Middle frontal gyrus (tissue), 1 donor: ENCODE measurements around the gene CDCA4.

Experiments
- DNase-seq: peaks from one replicate; pipeline ENCODE4 v3.0.0-alpha.2; 2015; ENCODE audit warnings: low spot score; ENCODE audit errors: extremely low spot score

CDCA4 gene

DNA sequence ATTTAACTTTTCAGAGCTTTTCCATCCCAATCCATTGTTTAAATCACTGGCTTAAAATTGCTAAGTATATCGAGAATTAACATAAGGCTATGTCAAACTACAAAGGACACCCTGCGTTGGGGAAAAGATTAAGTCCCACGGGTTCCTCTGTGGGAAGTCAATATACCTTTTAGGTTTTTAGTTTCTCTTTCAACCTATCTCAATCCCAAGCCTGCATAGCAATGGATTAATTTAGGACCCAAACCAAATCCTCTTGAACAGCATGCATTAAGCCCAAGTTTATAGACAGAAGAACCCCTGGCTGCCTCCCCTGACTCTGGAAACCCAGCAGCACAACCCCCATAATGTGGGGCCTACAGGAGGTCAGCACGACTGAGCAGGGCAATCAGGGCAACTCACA, 6.3 kb downstream of the CDCA4 start:
- DNase-seq: no peak

DNA sequence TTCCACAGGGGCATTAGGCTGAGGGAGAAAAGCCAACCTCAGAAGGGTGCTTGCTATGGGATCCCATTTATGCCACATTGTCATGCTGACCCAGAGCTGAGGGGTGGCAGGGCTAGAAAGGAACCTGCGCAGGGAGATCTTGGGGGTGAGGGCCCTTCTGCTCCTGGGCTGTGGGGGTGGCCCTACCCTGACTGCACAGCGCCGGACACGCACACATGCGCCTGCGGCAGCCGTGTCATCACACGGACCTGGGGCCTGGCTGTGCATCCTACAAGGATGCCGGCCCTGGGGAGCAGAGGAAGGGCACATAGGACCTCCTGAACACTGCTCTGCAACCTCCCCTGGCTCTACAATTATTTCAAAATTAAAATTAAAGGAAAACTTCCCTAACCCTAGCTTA, 6.9 kb downstream of the CDCA4 start:
- no peak for DNase-seq

DNA sequence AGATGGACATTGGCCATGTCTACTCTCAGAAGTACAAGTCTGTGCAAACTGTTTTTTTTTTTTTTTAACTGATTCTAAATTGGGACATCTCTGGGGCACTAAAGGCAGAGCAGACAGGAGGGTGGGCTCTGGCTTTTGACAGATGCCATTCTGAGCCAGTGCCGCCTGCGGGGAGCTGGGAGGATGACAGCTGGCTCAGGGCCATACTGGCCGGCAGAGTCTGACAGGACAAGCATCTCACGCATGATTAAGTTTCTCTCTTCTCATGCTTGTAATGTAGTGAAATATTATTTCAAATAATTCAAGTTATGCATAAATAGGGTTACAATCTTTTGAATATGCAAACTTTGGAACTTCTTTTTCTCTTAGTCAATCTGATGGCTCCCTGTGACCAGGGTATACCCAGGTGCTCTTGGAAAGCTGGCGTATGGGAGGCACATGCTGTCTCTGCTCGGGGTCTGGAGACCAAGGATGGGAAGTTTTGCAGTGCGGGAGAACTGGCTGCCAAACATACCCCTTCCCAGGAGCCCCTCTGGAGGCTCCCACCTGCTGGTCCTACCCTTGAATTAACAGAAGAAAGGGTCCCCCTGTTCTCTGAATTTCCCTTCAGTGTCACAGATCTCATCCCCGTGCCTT, 7.6 kb downstream of the CDCA4 start:
- DNase-seq: no peak

- DNase-seq: no peak
These were observed 8.5 kb downstream of the CDCA4 start for GRCh38 chr14:105012171-105012985.

- DNase-seq: no peak
These were observed 9.4 kb downstream of the CDCA4 start for GRCh38 chr14:105011312-105011990.

- no peak for DNase-seq
These were observed 10.0 kb downstream of the CDCA4 start for GRCh38 chr14:105010891-105011291.

DNA sequence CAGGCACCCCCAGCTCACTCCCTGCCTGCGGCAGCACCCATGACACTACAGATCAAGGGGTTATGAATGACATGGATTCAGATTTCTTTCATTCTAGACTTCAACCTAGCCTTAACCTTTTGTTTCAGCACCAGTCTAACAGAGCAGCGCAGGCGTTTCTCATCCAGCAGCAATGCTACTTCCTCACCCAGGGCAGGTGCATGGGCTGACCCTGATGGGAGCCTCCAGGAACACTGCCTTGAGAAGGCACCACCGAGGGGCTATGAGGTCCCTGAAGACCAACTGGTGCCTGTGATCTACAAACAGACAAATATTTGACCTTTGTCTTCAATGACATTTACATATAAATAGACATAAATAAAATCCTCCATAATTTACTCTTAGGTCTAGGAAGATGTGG, 10.8 kb downstream of the CDCA4 start:
- no peak for DNase-seq

GRCh38 chr14:105007593-105008264, 13.2 kb downstream of the CDCA4 start:
- no peak for DNase-seq

DNA sequence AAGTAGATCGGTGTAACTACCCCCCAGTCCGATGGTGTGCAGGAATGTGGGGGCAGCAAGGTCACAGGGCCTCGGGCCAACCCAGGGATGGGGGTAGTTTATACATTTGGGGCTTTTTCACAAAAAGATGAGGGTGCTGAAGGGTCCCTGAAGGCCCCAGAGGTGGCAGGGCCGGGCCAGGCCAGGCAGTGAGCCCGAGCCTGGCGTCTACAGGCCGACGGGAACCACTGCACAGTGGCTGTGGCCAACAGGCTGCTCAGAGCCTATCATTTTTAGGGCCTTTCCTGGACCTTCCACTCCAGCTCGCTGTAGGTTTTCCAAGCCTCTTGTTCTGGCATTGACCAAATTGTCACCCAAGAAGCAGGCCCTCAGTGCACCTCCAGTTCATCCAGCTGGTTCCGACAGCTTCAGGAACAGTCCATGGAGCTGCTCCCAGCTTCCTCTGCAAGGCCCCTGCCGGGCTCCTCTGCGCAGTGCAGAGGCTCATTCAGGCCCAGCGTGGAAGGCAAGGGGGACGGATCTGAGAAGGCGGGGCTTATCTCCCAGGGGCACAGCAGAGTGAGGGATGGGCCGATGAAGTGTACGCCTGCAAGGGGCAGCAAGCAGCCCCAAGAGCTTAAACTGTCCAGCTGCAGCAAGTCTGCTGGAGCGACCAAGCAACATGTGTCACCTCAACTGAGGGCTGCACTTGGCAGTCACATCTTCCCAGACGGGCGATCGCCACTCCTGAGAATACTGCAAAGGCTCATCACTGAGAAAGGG, 13.9 kb downstream of the CDCA4 start:
- no peak for DNase-seq

DNA sequence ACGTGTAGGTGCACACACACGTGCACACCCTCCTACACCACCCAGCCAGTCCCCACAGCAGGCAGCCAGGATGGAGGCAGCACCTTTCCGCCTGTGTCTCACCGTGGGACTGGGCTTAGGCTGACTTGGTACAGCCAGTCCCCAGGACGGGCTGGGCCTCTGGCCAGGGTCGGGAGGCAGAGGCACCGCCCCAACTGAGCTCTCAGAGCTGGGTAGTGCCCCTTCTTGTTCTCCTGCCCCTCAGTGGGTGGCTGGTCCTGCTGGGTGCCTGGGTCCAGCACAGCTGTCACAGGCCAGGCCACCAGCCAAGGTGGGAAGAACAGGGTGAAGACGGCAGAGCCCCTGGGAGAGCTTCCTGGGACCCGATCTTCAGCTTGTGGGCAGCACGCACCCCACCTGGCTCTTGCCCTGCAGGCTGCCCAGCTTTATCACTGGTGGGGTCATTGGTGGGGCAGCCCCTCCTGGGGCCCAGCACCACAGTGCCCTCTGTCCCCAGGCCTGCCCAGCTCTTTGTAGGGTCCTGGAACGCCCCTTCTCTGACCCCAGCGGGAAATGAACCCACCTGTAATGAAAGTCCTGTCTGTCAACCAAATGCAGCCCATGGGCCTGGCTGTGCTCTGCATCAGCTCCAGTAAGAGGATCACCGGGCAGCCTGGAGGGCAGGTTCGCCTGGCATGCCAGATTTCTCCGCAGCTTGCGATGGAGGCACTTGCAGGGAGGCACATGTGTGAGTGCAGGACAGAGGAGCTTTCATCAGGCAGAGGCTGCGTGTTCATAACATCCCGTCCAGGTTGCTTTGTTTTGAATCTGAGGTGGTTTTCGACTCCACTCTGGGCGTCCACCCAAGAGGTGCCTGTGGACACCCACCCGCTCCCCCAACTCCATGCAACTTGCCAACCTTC, 14.7 kb downstream of the CDCA4 start:
- DNase-seq: no peak

GRCh38 chr14:105005329-105005928, 15.5 kb downstream of the CDCA4 start:
- DNase-seq: no peak

GRCh38 chr14:104999361-104999760, 21.5 kb downstream of the CDCA4 start:
- no peak for DNase-seq

DNA sequence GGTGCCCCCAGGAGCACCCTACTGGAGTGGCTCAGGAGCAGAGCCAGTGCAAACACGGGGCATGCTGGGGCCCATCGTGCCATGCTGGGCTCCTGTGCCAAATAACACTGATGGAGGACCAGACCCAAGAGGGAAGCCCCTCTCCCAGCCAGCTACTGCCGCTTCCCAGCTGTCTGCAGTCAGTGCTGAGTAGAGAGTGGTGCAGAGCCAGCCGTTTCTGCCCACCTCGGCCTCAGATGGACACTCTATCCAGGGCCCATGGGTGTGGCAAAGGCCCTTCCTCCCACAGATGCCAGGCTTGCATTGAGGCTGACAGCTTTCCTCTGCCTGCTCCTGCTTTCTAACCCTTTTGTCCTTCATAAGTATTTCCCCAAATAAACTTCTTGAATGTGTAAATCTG, 22.1 kb downstream of the CDCA4 start:
- DNase-seq: no peak

GRCh38 chr14:104996483-104996882, 24.4 kb downstream of the CDCA4 start:
- DNase-seq: no peak

DNA sequence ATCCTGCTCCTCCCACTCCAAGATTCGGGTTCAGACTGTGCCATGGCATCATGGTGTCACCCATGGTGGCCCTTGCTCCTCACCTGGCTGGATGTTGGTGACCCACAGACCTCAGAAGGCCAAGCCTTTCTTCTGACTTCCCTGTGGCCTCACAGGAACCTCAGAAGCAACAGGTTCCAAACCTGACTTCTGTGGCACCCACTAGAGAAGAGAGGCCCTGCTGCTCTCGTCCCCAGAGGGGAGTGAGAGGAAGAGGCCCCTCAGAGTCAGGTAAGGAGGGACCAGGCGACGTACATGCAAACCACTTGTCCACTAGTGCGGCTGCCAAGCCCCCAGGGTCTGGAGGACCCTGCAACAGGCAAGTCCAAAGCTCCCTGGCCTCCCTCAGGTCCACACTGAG, 24.9 kb downstream of the CDCA4 start:
- DNase-seq: no peak

GRCh38 chr14:104994978-104995377, 25.9 kb downstream of the CDCA4 start:
- no peak for DNase-seq

GRCh38 chr14:104993808-104994591, 26.9 kb downstream of the CDCA4 start:
- no peak for DNase-seq

GRCh38 chr14:104993306-104993705, 27.6 kb downstream of the CDCA4 start:
- DNase-seq: no peak

- DNase-seq: no peak
These were observed 28.4 kb downstream of the CDCA4 start for GRCh38 chr14:104992501-104992900.
